Trophoblast cell (in vitro differentiated cells and primary cell): ENCODE data around the gene PAK5.

Experiments
- DNase-seq, 2 donors: peaks; one replicate each; pipeline ENCODE4 v3.0.0-alpha.2; 2016
- H2AFZ ChIP-seq: 2 replicates; pipeline ENCODE4 v1.6.1; 2013; ENCODE audit warnings: low read length, moderate library complexity, mild to moderate bottlenecking; ENCODE audit not compliant: insufficient read depth, poor library complexity
- H2AK5ac ChIP-seq: 2 replicates; pipeline ENCODE4 v1.6.1; 2013; ENCODE audit warnings: mild to moderate bottlenecking, low read length
- H2BK120ac ChIP-seq: 2 replicates; pipeline ENCODE4 v1.6.1; 2013; ENCODE audit warnings: low read length, mild to moderate bottlenecking, moderate library complexity; ENCODE audit not compliant: insufficient read depth, poor library complexity
- H2BK12ac ChIP-seq: 2 replicates; pipeline ENCODE4 v1.6.1; 2013; ENCODE audit warnings: mild to moderate bottlenecking, low read length, moderate library complexity
- H2BK5ac ChIP-seq: 2 replicates; pipeline ENCODE4 v1.6.1; 2013; ENCODE audit warnings: low read length, low read depth, moderate library complexity, mild to moderate bottlenecking; ENCODE audit not compliant: poor library complexity
- H3K14ac ChIP-seq: 2 replicates; pipeline ENCODE4 v1.6.1; 2013; ENCODE audit warnings: mild to moderate bottlenecking, low read length
- H3K18ac ChIP-seq: 2 replicates; pipeline ENCODE4 v1.6.1; 2013; ENCODE audit warnings: mild to moderate bottlenecking, low read length
- H3K23ac ChIP-seq: 2 replicates; pipeline ENCODE4 v1.6.1; 2013; ENCODE audit warnings: low read length
- H3K27ac ChIP-seq: 2 replicates; pipeline ENCODE4 v1.5.1; 2013; ENCODE audit warnings: low read depth, mild to moderate bottlenecking, inconsistent platforms, low read length, moderate library complexity
- H3K27me3 ChIP-seq: 2 replicates; pipeline ENCODE4 v1.6.1; 2013; ENCODE audit warnings: inconsistent platforms, mild to moderate bottlenecking, low read length, moderate library complexity; ENCODE audit not compliant: insufficient read depth
- H3K36me3 ChIP-seq, 2 experiments: 1 replicate in 1 of 2; 2 replicates in 1 of 2; pipeline ENCODE4 v1.6.1; 2013; ENCODE audit warnings: low read length in 2 of 2, mild to moderate bottlenecking in 2 of 2, moderate library complexity in 1 of 2; ENCODE audit not compliant: insufficient read depth in 2 of 2, control insufficient read depth in 1 of 2
- H3K4ac ChIP-seq: 2 replicates; pipeline ENCODE4 v1.6.1; 2013; ENCODE audit warnings: low read depth, mild to moderate bottlenecking, low read length, moderate library complexity
- H3K4me1 ChIP-seq, 2 experiments: 1 replicate in 1 of 2; 2 replicates in 1 of 2; pipeline ENCODE4 v1.6.1; 2013; ENCODE audit warnings: low read length in 2 of 2, mild to moderate bottlenecking in 2 of 2, moderate library complexity in 1 of 2; ENCODE audit not compliant: insufficient read depth in 2 of 2, control insufficient read depth in 1 of 2
- H3K4me2 ChIP-seq: 2 replicates; pipeline ENCODE4 v1.6.1; 2013; ENCODE audit warnings: inconsistent platforms, mild to moderate bottlenecking, low read length, moderate library complexity
- H3K4me3 ChIP-seq: 2 replicates; pipeline ENCODE4 v1.5.1; 2013; ENCODE audit warnings: mild to moderate bottlenecking, low read depth, low read length, inconsistent platforms
- H3K79me1 ChIP-seq: one replicate; pipeline ENCODE4 v1.6.1; 2013; ENCODE audit warnings: low read length
- H3K79me2 ChIP-seq: 2 replicates; pipeline ENCODE4 v1.6.1; 2013; ENCODE audit warnings: low read length, mild to moderate bottlenecking; ENCODE audit not compliant: control insufficient read depth, insufficient read depth, poor library complexity
- H3K9ac ChIP-seq: 2 replicates; pipeline ENCODE4 v1.6.1; 2013; ENCODE audit warnings: mild to moderate bottlenecking, low read length
- H3K9me3 ChIP-seq: 2 replicates; pipeline ENCODE4 v1.6.1; 2013; ENCODE audit warnings: low read depth, mild to moderate bottlenecking, control low read depth, inconsistent platforms, low read length; ENCODE audit not compliant: insufficient read depth
- H4K12ac ChIP-seq: 2 replicates; pipeline ENCODE4 v1.6.1; 2013; ENCODE audit warnings: low read depth, mild to moderate bottlenecking, low read length, moderate library complexity
- H4K8ac ChIP-seq: 2 replicates; pipeline ENCODE4 v1.6.1; 2013; ENCODE audit warnings: low read depth, mild to moderate bottlenecking, low read length, moderate library complexity
- H4K91ac ChIP-seq: one replicate; pipeline ENCODE4 v1.6.1; 2013; ENCODE audit warnings: low read depth, mild to moderate bottlenecking, low read length, moderate library complexity
- WGBS: extraction: QIAGEN DNeasy Blood & Tissue Kit; methylation state at CpG from one replicate; pipeline ENCODE4 v1.1.7; 2013; ENCODE audit warnings: missing lambda C conversion rate; ENCODE audit not compliant: insufficient read length, insufficient coverage; ENCODE audit errors: extremely low coverage; 5-methylcytosine and 5-hydroxymethylcytosine counted together

Gene PAK5

DNA sequence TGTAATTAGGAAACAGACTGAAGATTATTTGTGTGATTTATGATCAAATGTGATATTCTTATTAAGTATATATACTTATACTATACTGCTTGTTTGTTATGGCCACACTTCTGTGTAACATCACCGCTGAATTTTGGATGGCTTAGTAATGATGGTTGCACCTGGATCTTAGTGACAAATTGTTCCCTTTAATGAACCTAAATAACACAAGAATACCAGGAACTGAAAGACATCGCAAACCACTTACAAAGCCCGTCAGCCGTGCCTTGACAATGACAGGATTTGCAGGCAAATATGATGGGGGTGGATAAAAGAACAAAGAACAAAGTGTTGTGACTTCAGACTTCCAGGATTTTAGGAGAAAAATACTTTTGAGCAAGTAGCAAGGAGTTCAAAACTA is 257.4 kb downstream of the PAK5 start:
- H3K18ac ChIP-seq: no peak overlapping the region
- no CpG with 5 or more reads among the region's 4 CpGs for WGBS
- no peaks in the 10 kb centered on the region for H3K36me3 ChIP-seq
- H3K4me2 ChIP-seq: no peak overlapping the region
- no peak overlapping the region for H2BK120ac ChIP-seq
- no peak overlapping the region for H2AFZ ChIP-seq
- no peak overlapping the region for H4K12ac ChIP-seq
- no peak overlapping the region for H2BK5ac ChIP-seq
- H3K9me3 ChIP-seq: no peaks in the 10 kb centered on the region
- no peaks in the 10 kb centered on the region for H3K4me1 ChIP-seq
- no peak overlapping the region for H3K23ac ChIP-seq
- H3K4ac ChIP-seq: no peak overlapping the region
- no peak overlapping the region for H4K8ac ChIP-seq
- H2AK5ac ChIP-seq: no peak overlapping the region
- DNase-seq: no peak
- no peak overlapping the region for H3K9ac ChIP-seq
- no peak overlapping the region for H3K14ac ChIP-seq
- H3K79me2 ChIP-seq: no peaks in the 10 kb centered on the region
- H3K4me3 ChIP-seq: no peak overlapping the region
- no peak overlapping the region for H4K91ac ChIP-seq
- no peak overlapping the region for H3K27ac ChIP-seq
- H3K79me1 ChIP-seq: no peaks in the 10 kb centered on the region
- no peak overlapping the region for H2BK12ac ChIP-seq
- no peaks in the 10 kb centered on the region for H3K27me3 ChIP-seq

DNA sequence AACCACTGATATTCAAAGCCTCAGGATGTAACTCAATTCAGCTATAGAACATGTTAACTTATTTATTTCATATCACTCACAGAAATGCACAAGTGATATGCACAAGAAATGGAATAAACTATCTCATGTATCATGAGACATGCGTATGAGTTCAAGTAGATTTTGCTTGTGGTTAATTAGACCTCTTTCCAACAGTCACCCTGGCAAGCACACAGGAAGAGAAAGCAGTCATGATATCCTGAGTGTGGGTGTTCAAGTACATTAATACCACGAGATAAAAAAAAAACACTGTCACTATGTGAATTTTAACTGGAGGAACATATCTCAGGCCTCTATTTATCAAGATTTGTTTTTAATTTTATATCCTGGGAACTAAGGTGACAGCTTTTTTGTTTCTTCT is 260.3 kb downstream of the PAK5 start:
- Histone ChIP-seq H3K27ac (no peak overlapping the region), H3K4ac (no peak overlapping the region), H4K8ac (no peak overlapping the region), H3K9me3 (no peaks in the 10 kb centered on the region), H3K36me3 (no peaks in the 10 kb centered on the region), H4K91ac (no peak overlapping the region), H3K79me1 (no peaks in the 10 kb centered on the region), H3K4me1 (no peaks in the 10 kb centered on the region), H3K79me2 (no peaks in the 10 kb centered on the region), H3K4me3 (no peak overlapping the region), H3K14ac (no peak overlapping the region), H2AFZ (no peak overlapping the region), H4K12ac (no peak overlapping the region), H2BK5ac (no peak overlapping the region), H2AK5ac (no peak overlapping the region), H3K18ac (no peak overlapping the region), H3K23ac (no peak overlapping the region), H3K27me3 (no peaks in the 10 kb centered on the region), H3K9ac (no peak overlapping the region), H2BK12ac (no peak overlapping the region), H3K4me2 (no peak overlapping the region), H2BK120ac (no peak overlapping the region)
- no CpG with 5 or more reads among the region's 2 CpGs for WGBS
- DNase-seq: no peak

GRCh38 chr20:9577397-9577796 is 261.5 kb downstream of the PAK5 start:
- no CpG with 5 or more reads among the region's 7 CpGs for WGBS
- Histone ChIP-seq H2BK12ac (no peak overlapping the region), H4K91ac (no peak overlapping the region), H3K4ac (no peak overlapping the region), H3K4me1 (no peaks in the 10 kb centered on the region), H3K4me2 (no peak overlapping the region), H3K79me2 (no peaks in the 10 kb centered on the region), H4K12ac (no peak overlapping the region), H2BK5ac (no peak overlapping the region), H2BK120ac (no peak overlapping the region), H3K4me3 (no peak overlapping the region), H3K27ac (no peak overlapping the region), H2AK5ac (no peak overlapping the region), H3K9me3 (no peaks in the 10 kb centered on the region), H3K9ac (no peak overlapping the region), H3K36me3 (no peaks in the 10 kb centered on the region), H2AFZ (no peak overlapping the region), H3K79me1 (no peaks in the 10 kb centered on the region), H3K27me3 (no peaks in the 10 kb centered on the region), H3K18ac (no peak overlapping the region), H3K23ac (no peak overlapping the region), H3K14ac (no peak overlapping the region), H4K8ac (no peak overlapping the region)
- DNase-seq: no peak

- no CpG with 5 or more reads among the region's 4 CpGs for WGBS
- no peak overlapping the region for H3K4me3 ChIP-seq
Observed at GRCh38 chr20:9576695-9577094, 262.2 kb downstream of the PAK5 start.

More at GRCh38 chr20:9576695-9577094, 262.2 kb downstream of the PAK5 start:
- Histone ChIP-seq H3K18ac (no peak overlapping the region), H3K27me3 (no peaks in the 10 kb centered on the region), H3K27ac (no peak overlapping the region), H4K8ac (no peak overlapping the region), H4K12ac (no peak overlapping the region), H3K9me3 (no peaks in the 10 kb centered on the region), H3K36me3 (no peaks in the 10 kb centered on the region), H3K79me2 (no peaks in the 10 kb centered on the region), H3K4me1 (no peaks in the 10 kb centered on the region), H3K4me2 (no peak overlapping the region), H3K23ac (no peak overlapping the region), H3K9ac (no peak overlapping the region), H2BK12ac (no peak overlapping the region), H3K4ac (no peak overlapping the region), H3K79me1 (no peaks in the 10 kb centered on the region), H4K91ac (no peak overlapping the region), H2BK5ac (no peak overlapping the region), H2BK120ac (no peak overlapping the region), H3K14ac (no peak overlapping the region), H2AK5ac (no peak overlapping the region), H2AFZ (no peak overlapping the region)
- no peak for DNase-seq
